NCI-H1105 treated with DMSO at 0.1 percent for 48 hours (cell line): ENCODE measurements around the gene NAA10.

Experiments
- DNase-seq: peaks from one replicate; lab custom pipeline; 2025; lab: John Stamatoyannopoulos, UW

NAA10 gene

DNA sequence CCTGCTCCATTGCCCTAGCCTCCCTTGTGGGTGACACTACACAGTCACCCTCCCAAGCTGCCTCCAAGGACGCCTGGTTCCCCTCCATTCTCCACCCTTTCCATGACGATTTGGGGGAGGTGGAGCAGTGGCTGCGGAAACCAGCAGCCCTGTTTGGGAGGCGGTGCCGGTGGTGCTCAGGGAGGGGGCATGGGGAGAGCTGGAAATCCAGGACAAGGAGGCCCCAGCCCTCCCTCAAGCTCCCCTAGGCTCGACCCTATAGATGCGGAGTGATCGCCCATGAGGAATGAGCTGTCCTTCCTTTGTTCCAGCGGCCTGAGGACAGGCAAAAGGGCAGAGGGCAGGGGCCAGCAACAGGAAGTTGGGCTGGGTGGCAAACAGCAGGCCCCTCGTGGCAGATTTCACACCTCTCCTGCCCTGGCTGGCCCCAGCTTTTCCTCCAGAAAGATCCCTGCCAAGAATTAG lies 13.2 kb upstream of the NAA10 start:
- DNase-seq: no peak

DNA sequence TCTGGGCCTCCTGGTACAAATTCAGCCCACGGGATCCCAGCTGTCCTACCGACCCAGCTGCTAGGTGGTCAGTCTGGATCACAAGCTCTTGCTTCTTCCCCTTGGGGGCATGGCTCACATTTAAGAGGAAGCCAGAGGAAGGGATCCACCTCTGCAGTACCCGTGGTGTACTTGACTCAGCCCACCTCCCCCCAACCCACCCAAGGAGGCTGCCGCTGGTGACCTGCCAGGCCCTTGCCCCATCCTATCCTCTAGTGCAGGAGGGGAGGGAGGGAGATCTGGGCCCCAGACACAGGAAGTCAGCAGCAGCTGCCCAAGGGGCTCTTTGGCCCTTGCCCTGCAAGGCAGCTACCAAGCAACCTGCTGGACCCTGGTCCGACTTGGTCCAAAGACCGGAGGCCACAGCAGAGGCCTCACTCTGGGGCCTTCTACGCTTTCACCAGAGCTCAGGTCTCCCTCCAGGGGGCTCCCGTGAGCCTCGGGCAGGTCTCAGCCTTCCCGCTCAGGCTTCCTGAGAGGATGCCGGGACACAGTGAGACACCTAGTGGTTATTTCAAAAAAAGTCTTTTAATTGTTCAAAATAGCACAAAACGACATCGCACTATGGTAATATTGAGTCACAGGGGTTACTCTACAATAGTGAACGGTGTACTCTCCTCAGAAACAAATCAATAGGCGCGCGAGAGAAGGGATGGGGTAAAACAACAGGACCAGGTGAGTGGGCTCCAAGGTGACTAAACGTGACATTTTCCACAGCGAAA lies 12.4 kb upstream of the NAA10 start:
- DNase-seq: peak; percentile 82

DNA sequence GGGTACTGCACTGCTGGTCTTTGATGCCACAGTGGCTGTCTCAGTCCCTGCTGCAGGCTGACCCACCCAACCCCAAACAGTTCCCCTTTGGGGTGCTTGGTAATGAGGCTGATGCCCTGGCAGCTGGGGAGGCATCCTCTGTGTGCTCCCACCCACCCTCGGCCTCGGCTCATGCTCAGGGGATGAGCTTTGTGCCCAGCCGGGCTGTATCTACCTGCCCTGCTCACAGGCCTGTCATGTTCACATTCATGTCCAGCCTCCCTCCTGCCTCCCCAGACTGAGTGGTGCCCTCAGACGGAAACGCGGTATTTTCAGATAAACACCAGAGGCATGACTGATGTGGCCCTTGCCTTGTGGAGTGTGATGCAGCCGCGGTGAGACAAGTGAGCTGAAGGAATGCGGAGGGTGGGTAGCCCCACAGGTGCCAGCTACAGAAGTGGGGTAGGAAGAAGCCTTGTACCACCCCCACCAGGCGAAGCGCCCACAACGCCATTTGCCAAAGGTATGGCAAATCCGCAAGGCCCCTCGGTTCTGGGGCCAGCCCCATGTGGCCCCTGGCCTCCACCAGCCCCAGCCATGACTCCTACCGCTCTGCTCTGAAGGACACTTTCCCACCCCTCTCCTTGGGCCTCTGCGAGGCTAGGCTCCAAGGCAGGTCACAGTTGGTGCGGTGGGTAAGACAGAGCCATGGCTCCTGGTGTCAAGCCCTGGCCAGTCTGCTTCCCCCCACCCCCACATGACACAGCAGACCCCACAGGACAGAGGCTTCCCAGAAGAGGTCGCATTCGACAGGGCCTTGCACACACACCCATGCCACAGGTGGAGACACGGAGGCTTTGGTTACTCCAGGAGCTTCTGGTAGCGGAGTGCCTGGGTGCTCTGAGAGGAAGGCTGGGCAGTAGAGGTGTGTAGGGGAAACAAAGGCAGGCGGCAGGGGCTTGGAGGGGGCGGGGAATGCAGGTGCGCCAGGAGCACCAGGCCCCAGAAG lies 11.4 kb upstream of the NAA10 start:
- no peak for DNase-seq

DNA sequence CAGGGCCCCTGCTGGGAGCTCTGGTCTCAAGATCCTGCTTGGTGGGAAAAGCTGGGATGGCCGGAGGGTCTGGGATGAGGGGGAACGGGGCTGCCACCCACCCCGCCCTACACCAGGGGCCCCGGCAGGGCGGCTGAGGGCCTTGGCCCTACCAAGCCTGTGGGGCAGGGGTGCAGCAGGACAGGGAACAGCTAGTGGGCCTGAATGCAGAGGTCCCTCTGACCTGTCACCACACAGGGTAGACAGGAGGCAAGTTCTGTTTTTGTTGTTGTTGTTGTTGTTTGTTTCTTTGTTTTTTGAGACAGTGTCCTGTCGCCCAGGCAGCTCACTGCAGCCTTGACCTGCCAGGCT lies 9.9 kb upstream of the NAA10 start:
- no peak for DNase-seq

DNA sequence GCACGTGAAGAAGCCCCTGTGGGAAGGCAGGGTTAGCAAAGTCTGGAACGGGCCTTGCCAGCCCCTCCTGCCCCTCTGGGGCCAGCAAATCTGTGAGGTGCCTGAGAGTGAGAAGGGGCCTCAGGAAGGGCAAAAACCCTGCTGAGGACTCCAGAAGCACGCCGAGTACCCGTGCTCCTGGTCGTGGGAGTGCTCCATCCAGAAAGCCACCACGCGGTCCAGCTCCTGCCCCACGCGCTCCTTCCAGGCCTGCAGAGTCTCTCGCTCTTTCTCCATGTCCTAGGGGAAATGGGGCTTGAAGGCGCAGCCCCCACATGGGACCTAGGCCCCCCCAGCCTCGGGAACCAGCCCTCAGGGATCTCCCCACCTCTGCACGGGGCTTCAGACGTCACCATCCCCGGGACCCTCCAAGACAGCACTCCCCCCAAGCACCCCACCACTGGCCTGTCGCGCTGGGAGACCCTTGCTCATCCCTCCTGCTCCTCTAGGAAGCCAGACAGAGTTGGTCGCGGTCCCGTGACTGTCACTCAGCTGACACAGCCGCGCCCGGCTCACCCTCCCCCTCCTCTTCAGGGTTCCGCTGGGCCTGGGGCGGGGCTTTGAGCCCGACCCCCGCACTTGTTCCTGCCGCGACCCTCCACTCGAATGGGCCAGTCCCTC lies 9.4 kb upstream of the NAA10 start, which contains the start of gene RENBP:
RENBP (minus strand) TSS at position 504 of the 660 bp plus-strand sequence; CDS start at position 471, 33 bp downstream.
- peak; percentile 20 for DNase-seq

DNA sequence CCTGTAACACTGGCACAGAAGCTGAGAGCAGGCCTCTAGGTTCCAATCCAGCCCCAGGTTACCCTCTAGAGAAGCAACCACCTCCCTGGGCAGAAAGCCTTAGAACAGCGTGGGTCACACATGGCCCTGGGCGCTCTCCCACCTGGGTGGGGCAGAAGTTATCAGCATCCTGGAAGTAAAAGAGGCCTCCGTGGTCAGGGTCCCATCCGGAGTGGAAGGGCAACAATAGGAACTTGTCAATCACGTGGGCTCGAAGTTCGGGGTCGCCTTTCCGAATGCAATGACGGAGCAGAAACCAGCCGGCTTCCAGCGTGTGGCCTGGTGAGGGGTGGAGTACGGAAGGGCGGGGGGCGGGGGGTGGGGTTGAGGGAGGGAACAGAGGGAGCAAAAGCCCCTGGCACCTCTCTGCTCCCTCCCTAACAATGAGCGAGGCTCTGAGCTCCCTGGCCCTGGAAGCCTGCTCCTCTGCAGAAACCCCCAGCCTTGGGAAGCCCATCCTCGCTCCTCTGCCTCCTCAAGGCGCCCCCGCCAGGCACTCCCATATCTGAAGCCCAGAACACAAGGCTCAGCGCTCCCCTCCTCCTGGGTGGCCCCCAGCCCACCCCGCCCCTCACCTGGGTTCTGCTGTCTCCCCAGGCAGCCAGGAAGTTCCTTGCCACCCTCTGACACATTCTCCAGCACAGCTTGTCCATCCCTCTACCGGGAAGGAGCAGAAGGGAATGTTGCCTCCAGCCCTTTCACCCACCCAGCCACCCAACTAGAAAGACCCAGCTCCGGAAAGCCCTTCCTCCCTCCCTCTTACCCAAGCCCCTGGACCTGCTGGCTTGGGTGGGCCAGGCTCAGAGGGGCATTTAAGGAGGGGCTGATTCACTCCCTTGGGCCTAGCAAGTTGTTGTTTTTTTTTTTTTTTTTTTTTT lies 6.8 kb upstream of the NAA10 start:
- DNase-seq: no peak

DNA sequence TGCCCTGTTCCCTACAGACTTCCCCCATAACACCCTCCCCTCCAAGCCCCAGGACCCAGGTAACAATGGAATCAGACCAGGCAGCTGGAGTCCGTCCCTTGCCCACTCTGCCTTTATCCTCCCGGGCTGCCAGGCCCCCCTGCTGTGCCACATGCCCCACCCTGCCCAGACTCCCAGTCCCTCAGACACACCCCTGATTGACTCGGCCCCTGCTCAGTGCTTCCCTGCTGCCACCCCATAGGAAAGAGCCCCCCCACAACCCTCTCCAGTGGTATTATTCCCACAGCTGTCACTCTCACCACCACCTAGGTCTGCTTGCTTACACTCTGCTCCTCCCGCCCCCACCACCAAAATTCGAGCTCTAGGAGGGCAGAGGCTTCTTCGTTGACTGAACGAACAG lies 4.7 kb upstream of the NAA10 start:
- no peak for DNase-seq

DNA sequence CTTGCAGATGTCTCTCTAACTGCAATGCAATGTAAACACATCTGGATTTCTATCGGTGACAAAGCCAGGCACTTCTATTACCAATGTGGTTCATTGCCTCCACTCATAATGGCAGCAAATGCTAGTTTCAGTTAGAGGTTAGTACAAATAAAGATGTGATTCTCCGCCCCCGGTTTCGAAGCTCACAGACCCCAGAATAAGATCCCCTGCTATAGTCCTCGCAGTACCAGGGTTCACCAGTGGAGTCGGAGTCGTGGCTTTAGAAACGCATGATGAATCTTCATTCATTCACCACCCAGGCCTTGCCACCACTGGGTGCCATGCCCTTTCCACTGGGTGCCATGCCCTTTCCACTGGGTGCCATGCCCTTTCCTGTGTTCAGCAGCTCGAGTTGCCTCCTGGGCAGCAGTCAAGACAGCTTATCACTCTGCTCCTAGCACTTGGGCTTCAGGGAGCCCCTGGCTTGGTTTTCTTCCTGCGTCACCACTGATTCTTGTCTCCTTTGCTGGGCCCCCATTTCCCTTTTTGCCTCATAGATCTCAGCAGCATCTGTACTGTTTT lies 3.5 kb upstream of the NAA10 start:
- no peak for DNase-seq

DNA sequence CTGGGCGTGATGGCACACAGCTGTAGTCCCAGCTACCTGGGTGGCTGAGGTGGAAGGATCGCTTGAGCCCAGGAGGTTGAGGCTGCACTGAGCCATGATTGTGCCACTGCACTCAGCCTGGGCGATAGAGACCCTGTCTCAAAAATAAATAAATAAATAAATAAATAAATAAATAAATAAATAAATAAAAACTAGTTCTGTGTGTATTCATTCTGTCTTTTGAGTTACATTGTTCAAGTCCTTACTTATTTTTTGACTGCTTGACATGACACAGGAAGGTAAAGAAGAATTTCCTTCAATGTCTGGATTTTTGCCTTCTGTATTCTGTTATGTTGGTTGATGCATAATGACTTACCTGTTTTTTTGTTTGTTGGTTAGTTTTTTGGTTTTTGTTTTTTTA lies 2.2 kb upstream of the NAA10 start:
- DNase-seq: no peak

DNA sequence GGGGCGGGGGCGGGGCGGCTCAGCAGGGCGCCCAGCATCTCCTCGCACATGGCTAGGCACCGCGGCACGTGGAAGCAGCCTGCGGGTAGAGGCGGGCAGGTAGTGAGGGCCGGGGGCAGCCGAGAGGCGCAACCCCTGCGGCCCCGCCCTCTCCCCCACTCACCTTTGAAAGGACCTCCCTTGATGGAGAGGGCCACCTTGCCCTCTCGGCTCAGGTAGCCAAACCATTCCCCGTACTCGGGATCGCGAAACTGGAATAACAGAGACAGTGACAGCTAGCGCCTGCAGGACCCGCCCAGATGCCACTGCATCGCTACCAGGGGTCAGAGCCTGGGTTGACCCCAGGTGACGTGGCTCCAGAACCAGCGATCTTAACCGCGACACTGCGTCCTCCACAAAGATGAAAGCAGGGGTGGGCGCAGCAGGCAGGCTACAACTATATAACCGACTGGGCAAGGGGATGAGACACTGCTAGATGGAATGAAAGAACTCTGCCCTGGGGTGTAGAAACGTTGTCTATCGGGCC lies 552 bp upstream of the NAA10 start:
- DNase-seq: no peak

DNA sequence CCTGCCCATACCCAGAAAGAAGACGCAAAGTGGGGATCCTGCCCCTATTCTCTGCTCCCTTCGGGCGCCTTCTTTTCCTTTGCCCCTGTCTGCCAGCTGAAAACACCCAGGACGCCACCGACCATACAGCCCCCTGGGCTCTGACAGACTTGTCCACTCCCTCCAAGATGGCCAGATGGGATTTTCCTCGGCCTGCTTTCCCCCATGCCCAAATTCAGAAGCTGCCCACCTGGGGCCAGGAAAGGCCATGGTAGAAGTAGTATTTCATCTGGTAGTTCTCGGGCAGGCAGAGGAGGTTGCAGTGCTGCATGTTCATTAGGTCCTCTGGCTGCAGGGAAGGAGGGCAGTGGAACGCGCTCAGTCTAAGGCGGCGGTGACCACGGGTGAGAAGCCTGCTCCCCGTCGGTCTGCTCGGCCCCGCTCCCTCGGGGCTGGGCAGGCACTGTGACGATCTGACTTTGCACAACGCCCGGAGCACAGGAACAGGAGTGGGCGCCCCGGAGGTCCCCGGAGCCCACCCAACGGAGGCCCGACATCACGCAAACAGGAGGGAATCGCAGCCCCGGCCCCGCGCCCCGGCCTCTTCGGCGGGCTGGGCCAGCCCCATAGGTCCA lies 582 bp downstream of the NAA10 start:
- no peak for DNase-seq

DNA sequence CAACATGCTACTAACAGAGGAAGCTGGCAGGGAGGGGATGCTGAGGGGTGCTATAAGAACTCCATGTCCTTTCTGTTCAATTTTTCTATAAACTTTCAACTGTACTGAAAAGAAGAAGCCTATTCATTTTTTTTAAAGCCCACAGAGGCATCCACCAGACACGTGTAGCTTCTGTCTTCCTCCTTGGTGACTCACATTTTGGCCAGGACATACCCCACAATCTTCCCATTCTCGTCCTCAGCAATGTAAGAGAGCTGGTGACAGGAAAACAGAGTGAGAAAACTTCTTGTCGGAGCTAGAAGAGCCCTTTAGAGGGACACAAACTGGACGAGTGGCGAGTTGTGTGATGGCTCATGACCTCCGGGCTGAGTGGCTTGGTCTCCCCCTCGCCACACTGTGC lies 1.1 kb downstream of the NAA10 start:
- no peak for DNase-seq

DNA sequence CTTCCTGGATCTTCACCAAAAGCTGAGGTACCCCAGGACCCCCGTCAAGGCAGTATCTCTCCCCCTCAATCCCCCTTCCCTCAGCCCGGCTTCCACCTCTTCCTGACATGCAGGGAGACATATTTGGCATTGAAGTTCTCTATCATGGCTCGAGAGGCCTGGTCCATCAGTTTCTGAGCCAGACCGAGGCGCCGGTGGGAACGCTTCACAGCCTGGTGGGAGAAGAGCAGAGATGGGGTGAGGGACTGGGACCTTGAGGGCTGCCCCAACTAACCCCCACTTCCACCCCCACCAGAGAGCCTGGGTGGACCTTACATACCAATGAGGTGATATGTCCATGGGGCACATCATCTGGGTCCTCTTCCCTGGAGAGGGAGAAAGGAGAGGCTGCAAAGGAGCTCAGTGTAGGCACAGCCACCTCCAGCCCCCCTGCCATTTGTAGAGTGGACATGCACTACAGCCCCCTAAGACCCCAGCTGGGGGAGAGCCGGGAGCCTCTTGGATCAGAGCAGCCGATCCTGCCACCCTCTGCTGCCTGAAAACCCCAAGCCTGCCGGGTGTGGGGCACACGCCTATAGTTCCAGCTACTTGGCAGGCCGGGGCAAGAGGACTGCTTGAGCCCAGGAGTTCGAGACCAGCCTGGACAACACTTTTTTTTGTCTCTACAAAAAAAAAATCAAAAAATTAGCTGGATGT lies 2.5 kb downstream of the NAA10 start:
- no peak for DNase-seq

DNA sequence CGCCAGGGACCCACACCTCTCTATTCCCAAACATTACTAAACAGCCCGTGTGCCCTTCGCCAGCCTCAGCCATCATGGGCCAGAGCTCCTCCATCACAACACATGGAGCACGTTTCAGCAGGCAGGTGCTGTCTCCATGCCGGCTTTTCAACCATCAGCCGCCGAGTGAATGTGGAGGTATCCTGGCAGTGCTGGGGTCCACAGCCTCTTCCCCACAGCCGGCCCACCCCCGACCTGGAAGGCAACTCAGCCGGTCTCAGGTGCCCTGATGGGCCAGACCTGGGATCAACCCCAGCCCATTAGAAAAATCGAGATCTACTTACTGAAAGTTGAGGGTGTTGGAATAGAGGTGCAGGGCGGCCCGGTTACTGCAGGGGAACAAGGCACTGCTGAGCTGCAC lies 3.1 kb downstream of the NAA10 start:
- no peak for DNase-seq

DNA sequence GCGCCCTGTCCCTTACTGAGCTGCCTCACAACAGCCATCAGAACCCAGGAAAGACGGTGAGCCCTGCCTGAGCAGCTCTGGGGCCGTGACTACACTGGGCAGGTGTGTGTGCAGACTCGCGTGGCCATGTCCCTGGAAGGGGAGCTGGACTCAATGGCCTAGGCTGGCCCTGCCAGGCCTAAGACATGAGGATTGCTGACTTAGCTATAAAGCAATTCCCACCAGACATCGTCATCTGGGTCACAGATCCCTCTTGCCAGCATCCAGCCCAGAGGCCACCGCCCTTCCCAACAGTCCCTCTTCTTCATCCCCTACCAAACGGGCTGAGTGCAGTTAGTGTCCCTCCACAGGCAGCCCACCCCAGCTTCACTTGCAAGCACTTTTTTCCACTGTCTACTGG lies 3.7 kb downstream of the NAA10 start:
- no peak for DNase-seq

DNA sequence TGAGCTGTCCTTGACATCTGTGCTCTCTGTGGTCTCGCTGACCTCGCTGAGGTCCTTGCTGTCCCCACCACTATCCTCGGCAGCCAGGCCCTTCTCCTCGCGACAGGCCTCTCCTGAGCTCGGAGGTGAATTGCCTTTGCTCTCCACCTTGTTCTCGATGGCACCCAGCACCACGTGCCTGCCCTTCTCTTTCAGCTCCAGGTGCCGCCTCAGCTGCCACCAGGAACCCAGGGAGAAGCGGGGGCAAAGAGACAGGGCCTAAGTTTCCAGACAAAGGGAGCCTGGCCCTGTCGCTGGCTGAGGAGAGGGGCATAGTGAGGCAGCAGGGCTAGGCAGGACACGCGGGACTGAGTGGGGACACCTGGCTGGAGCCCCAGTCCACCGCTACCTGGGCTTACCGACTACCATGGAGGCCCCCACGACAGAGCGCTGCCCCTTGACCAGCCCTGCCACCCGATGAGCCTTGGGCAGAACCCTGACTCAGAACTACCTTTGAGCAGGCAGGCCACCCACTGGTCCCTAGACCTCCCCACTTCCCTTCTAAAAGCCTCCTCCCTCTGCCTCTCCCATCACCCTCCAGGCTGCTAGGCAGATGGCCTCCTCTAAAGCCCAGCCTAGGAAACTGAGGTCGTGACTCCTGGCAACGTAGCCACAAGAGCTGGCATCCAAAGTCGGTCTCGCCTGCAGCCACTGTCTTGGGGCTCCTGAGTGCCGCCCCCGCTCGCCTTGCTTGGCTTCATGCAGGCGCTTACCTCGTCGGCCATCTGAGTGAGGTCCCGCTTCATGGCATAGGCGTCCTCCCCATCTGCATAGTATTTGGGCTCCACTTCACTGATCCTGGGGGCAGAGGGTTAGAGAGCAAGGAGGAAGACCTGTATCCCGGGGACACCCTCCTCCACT lies 4.6 kb downstream of the NAA10 start:
- DNase-seq: no peak

DNA sequence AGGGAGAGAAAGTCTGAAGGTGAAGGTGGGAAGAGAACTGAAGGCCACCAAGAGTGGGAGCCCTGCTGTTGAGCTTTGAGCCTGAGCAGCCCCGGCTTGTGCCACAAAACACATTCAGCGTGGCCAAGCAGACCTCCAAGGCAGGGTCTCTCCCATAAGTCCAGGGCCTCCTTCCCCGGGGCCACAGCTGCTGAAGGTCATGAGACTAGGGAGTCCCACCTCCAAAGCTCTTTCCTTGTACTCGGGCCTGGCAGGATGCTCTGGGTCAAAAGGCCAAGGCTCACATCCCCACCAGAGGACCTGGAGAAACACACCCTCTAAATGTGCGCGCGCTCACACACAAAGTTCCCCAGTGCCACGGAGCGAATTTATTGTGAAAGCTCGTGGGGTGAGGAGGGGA lies 5.3 kb downstream of the NAA10 start:
- DNase-seq: no peak

DNA sequence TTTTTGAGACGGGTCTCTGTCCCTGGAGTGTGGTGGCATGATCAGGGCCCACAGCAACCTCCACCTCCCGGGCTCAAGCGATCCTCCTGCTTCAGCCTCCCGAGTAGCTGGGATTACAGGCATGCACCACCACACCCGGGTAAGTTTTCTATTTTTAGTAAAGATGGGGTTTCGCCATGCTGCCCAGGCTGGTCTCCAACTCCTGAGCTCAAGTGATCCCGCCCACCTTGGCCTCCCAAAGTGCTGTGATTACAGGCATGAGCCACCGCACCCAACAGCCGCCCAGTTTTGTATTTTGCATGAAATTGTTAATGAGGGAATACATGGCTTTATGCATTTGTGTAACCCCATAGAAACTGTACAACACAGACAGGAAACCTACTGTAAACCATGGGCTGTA lies 6.0 kb downstream of the NAA10 start:
- DNase-seq: no peak
